SH-SY5Y (cell line): ENCODE results near the gene TOM1.

Experiments used
- GATA2 ChIP-seq: IDR thresholded peaks from 2 replicates; pipeline ENCODE4 v1.6.1; 2011; ENCODE audit warnings: mild to moderate bottlenecking, low read depth, low read length
- GATA3 ChIP-seq: IDR thresholded peaks from 2 replicates; pipeline ENCODE4 v1.6.1; 2011; ENCODE audit warnings: low read depth, mild to moderate bottlenecking, low read length, moderate library complexity

DNA sequence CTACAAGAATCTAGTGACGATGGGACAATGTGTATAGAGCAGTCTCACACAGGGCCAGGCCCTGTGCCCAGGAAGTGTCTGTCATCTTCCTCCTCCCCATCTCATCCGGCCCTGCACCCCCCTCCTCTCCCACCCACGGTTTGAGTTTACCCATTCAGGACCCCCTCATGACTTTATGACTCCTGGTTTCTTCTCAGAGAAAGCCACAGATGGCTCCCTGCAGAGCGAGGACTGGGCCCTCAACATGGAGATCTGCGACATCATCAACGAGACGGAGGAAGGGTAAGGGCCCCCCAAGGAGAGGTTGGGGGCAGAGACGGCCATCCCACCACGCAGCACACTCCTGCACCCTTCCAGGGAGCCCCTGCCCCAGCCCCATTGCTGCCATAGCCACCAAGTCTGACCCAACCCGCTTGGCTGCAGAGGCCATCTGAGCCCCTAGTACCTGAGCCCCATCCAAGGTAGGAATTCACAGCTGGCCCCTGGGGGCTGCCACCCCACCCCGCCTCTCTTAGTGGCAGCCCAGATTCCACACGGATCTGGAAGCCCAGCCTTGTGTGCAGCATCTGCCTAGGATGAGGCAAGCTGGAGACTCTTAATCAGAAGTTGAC, 18.1 kb downstream of the TOM1 start:
- no peak for TF ChIP-seq GATA3
- no peak for TF ChIP-seq GATA2
